ENCODE results near the gene DIS3L2.

The DIS3L2 gene

DNA sequence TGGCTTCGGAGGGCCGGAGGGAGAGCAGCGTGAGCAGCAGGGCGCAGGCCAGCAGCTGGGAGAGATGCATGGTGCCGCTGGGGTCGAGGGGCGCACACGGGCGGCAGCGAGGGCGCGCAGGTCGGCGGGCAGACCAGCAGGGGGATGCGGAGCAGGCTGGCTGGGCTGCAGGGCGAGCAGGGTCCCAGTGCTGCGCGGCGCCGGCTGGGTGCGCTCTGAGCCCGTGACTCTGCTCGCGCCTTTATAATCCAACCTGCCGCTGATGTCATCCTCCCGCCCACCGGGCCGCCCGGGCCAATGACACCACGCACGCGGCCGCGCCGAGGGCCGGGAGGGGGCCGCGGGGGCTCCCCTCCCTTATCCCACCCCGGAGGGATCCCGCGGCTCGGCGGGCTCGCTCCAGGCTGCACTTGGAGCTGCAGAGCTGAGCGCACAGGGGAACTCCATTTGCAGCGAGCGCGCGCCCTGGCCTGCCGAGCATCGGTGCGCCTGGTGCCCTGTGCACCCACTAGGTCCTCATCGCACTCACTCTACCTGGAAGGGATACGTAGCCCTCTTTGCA, 35.3 kb upstream of the DIS3L2 start, which contains the start of gene NPPC:
Gene NPPC, minus strand, starts transcription at position 217 of the 562 bp plus-strand sequence. Its CDS starts 147 bp downstream, at position 70.
- peak within 1 kb of the TSS; percentile 37 for H3K4me3 ChIP-seq (ENCODE audit: low read length)
- TF ChIP-seq, protein P1, sequence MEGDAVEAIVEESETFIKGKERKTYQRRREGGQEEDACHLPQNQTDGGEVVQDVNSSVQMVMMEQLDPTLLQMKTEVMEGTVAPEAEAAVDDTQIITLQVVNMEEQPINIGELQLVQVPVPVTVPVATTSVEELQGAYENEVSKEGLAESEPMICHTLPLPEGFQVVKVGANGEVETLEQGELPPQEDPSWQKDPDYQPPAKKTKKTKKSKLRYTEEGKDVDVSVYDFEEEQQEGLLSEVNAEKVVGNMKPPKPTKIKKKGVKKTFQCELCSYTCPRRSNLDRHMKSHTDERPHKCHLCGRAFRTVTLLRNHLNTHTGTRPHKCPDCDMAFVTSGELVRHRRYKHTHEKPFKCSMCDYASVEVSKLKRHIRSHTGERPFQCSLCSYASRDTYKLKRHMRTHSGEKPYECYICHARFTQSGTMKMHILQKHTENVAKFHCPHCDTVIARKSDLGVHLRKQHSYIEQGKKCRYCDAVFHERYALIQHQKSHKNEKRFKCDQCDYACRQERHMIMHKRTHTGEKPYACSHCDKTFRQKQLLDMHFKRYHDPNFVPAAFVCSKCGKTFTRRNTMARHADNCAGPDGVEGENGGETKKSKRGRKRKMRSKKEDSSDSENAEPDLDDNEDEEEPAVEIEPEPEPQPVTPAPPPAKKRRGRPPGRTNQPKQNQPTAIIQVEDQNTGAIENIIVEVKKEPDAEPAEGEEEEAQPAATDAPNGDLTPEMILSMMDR (IDR thresholded peaks at IDR 0.05; ENCODE audit: insufficient read depth, low read depth, low read length, missing control alignments) = no peak
- DNase-seq (ENCODE audit: low read depth) = peak; percentile 73

- peak overlapping the region; percentile 37 for H3K4me3 ChIP-seq (ENCODE audit: low read length)
- DNase-seq (ENCODE audit: low read depth) = peak; percentile 54
- TF ChIP-seq, protein P1 (IDR thresholded peaks at IDR 0.05; ENCODE audit: insufficient read depth, low read depth, low read length, missing control alignments) = peak; percentile 24
These were observed 34.5 kb upstream of the DIS3L2 start for GRCh38 chr2:231926761-231927565.

DNA sequence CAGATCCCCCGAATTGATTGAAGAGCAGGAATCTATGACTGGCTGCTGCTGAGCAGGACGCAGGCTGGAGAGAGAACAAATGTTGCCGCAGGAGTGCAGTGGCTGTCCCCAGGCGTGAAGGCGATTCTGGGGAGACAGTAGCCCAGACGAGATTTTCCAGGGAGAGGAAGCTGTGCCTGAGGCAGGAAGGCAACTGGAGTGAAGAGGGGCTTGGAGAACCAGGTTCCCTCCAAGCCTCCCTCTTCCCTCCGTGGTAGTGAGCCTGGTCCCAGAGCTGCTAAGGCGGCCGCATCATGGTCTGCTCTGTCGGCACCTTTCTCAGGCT, 34.0 kb upstream of the DIS3L2 start:
- no peak overlapping the region for H3K4me3 ChIP-seq (ENCODE audit: low read length)
- TF ChIP-seq, protein P1 (IDR thresholded peaks at IDR 0.05; ENCODE audit: insufficient read depth, low read depth, low read length, missing control alignments) = no peak
- DNase-seq (ENCODE audit: low read depth) = no peak

GRCh38 chr2:231928481-231928880, 33.0 kb upstream of the DIS3L2 start:
- no peak overlapping the region for H3K4me3 ChIP-seq (ENCODE audit: low read length)
- DNase-seq (ENCODE audit: low read depth) = no peak
- TF ChIP-seq, protein P1 (IDR thresholded peaks at IDR 0.05; ENCODE audit: insufficient read depth, low read depth, low read length, missing control alignments) = no peak

DNA sequence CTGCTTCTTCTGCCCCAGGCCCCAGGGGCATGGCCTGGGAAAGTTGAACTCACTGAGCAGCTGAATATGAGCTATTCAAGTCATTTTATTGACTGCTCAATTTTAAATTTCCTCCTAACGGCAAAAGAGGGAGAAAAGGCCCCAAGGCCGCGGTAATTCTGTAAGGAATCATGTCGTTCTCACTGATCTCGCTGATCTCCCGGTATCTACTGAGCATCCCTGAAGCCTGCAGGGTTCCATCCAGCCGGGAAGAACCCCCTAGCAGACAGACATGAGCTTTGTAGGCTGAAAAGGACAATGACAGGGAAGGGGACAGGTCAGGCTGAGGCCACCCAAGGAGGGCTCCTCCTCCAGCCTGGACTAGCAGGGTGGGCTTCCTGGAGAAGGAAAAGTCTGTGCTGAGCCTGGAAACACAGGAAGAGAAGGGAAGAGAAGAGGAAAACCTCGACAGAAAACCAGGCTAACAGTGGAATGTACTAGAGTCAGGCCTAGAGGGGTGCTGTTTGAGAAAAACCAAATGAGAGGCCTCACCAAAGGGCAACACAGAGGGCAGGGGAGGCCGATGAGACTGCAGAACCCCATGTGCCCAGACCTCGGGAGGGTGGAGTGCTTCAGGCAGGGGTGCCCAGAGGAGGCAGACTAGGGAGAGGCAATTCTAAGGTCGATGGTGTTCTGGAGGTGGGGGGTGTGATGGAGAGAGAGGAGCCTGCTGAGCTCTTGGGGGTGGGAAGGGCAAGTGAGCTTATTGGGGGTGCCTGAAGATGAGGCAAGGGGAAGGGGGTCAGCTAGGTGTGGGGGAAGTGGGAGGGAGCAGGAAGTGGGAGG, 32.4 kb upstream of the DIS3L2 start:
- TF ChIP-seq, protein P1 (IDR thresholded peaks at IDR 0.05; ENCODE audit: insufficient read depth, low read depth, low read length, missing control alignments) = no peak
- no peak for DNase-seq (ENCODE audit: low read depth)
- no peak overlapping the region for H3K4me3 ChIP-seq (ENCODE audit: low read length)

DNA sequence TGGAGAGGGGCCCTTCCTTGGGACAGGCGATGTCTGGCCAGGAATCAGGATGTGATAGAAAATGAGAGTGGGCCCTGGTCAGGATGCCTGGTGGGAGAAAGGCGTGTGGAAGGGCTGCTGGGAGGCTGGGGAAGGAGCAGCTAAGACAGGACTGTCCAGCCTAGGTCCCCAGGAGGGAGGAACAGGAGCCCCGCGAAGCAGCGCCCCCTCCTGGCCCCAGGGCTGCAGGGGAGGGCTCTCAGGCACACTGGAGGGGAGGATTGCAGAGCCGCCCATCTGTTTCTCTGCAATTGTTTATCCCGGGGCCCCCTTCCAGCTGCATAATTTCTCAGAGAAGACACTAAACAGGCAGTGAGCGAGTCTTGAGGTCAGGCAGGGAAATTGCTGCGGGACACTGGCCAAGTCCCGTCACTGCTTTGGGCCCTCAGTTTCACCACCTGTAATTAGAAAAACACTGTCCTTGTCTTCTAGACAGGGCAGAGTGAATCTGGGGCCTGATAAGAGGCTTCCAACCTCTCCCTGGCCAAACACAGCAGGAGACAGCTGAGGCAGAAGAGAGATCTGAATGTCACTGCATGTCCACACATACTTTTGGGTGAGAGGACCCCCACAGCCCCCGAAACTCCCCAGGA, 31.4 kb upstream of the DIS3L2 start:
- TF ChIP-seq, protein P1 (IDR thresholded peaks at IDR 0.05; ENCODE audit: insufficient read depth, low read depth, low read length, missing control alignments) = peak; percentile 15
- H3K4me3 ChIP-seq (ENCODE audit: low read length) = no peak overlapping the region
- DNase-seq (ENCODE audit: low read depth) = no peak
